UCSD-AML1 (cell line): Measurements from ENCODE around the gene NPLOC4.
"Not testable (repeated sequence)": the region's sequence is repeated elsewhere in the genome, so short reads cannot be mapped to it uniquely, and the experiment has no call there.

Experiments
- DNase-seq: peaks from one replicate; lab custom pipeline; 2025; ENCODE audit not compliant: unreplicated experiment; lab: John Stamatoyannopoulos, UW

NPLOC4 gene

DNA sequence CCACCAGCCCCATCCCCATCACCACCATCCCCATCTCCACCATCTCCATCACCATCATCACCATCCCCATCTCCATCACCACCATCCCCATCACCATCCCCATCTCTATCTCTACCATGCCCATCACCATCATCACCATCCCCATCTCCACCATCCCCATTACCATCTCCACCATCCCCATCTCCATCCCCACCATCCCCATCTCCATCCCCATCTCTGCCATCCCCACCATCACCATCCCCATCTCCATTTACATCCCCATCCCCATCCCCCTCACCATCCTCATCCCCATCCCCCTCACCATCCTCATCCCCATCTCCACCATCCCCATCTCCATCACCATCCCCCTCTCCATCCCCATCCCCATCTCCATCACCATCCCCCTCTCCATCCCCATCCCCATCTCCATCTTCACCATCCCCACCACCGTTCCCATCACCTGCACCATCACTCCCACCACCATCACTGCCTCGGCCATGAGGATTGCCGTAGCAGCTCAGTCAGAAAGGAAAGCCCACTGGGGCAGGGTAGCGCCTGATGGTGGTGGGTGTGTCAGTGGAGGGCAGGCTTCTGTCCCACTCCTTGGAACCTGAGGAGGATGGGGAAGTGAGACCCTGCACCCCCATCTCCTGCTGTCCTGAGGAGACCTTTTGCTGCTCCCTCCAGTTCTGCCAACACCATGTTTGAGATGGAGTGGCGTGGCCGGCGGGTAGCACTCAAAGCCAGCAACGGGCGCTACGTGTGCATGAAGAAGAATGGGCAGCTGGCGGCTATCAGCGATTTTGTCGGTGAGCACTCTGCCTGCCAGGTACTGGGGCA is 101.2 kb downstream of the NPLOC4 start:
- no peak for DNase-seq

DNA sequence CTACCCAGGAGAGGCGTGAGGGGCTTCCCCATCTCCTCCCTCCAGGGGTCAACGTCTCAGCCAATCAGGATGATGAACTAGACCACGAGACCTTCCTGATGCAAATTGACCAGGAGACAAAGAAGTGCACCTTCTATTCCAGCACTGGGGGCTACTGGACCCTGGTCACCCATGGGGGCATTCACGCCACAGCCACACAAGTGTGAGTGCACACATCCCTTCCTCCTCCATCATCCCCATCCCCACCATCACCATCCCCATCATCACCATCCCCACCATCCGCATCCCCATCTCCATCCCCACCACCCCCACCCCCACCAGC is 101.9 kb downstream of the NPLOC4 start:
- no peak for DNase-seq

DNA sequence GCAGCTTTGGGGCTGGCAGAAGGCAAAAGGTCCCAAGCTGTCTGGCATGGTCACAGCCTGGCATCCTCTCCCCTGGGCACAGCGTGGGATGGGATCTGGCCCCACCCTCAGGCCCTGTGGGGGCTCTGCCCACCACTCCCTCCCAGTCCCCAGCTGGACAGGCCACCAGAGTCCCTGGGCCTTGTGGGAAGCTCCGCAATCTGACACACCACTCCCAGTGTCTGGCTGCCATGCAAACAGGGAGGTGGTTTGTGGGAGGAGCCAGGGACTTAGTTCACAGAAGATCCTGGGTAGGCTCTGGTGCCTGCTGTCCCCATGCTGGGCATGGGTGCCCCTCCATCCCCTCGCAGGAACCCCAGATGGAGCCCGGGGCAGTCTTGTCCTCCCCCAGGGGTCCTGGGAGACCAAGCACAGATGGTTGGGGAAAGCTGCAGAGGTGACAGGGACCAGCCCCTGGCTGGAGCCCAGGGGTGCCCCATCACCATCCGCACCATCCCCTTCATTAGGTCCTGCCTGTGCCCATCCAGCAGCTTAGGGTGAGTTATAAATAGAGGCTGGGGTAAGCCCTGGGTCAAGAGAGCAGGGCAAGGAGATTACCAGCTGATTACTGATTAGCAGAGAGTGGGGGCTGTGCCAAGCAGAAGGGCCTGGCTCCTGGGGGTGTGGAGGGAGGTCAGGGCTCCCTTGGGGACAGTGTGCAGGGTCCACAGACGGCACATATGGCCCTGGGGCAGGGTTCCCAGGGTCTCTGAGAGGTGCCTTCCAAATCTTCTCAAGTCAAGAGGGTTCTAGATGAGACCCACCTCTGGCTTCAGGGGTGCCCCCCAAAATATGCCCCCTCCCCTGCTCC is 102.5 kb downstream of the NPLOC4 start:
- no peak for DNase-seq

DNA sequence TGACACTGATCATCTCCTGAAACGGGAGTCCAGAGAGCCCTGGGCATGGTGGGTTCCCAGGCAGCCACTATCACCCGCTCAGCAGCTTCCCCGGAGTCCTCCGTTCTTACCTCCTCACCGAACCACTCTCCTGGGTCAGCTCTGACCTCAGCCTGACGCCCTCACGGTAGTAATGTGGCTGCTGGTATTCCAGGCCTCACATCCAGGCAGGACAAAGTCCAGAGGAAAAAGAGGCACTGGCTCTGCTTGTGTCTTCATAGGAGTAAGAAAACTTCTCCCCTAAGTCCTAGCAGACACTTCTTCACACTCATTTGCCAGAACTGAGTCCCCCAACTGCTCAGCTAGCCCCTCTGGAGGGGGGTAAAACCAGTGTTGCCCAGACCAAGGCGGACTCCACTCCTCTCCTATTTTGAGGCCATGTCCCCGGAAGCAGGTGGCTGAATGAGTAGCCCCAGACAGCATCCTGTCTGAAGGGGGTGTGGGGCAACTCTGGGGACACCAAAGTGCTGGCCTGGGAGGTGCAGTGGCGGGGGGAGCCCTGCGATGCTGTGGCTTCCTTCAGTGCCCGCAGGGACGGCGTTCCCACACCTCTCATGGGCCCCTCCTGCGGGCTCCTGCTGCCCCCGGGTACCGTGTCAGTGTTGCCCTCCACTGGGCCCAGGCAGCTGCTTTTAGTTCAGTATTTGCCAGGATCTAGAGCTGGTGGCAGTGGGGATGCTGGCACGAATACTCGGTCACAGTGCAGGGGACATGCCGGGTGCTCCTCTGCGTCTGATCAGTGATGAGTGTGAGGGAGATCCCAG is 103.4 kb downstream of the NPLOC4 start:
- peak; percentile 24 for DNase-seq

DNA sequence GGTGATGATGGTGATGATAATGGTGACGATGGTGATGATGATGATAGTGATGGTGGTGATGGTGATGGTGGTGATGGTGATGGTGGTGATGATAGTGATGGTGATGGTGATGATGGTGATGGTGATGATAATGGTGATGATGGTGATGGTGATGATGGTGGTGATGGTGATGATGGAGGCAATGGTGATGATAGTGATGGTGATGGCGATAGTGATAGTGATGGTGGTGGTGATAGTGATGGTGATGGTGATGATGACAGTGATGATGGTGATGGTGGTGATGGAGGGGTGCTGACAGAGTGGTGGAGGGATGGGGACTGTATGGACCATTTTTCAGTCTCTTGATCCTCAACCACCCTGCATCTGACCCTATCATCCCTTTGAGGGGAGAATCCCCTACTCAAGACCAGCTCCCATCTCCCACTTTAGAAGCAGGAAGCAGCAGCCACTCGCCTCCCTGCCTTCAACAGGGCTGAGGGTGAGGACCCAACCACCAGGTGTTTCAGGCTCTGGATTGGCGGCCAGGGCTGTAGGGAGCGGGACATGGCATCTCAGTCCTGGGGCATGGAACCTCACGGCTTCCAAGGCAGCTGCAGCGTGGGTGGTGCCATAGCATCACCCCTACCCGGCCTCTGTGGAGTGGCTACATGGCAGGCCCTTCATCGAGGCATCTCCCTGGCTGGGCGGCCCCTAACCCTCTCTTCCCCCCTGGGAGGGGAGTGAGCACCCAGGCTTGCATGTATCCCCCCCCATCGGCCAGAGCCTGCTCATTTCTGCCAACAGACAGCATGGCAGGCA is 104.2 kb downstream of the NPLOC4 start:
- no peak for DNase-seq

DNA sequence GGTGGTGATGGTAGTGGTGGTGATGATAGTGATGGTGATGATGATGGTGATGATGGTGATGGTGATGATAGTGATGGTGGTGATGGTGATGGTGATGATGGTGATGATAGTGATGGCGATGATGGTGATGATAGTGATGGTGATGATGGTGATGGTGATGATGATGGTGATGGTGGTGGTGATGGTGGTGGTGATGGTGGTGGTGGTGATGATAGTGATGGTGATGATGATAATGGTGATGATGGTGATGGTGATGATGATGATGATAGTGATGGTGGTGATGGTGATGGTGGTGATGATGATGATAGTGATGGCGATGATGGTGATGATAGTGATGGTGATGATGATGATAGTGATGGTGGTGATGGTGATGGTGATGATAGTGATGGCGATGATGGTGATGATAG is 104.9 kb downstream of the NPLOC4 start:
- not testable (repeated sequence) for DNase-seq

DNA sequence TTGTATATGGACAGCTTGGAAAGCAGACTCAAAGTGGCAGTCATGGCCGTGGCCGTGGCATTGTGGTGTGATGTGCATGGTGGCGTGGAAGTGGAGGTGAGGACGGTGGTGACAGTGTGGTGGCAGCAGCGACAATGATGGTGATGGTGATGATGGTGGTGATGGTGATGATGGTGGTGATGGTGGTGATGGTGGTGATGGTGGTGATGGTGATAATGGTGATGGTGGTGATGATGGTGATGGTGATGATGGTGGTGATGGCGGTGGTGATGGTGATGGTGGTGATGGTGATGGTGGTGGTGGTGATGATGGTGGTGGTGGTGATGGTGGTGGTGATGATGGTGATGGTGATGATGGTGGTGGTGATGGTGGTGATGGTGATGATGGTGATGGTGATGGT is 105.9 kb downstream of the NPLOC4 start:
- not testable (repeated sequence) for DNase-seq

DNA sequence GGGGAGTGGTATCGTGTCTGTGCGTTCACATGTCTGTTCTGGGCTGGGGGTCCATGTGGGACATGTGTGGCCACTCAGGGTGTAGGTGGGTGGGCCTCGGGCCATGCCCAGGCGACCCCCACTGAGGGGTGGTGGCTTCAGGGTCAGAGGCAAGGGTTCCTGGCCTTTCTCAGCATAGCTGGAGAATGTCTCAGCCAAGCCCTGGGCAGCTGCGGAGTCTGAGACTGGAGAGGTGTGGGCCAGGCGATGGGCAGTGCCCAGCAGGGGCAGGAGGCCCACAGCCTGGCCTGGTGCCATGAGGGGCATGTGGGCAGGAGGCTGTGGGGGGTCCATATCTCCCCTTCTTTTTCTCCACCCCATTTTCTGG is 107.5 kb downstream of the NPLOC4 start:
- DNase-seq = no peak

DNA sequence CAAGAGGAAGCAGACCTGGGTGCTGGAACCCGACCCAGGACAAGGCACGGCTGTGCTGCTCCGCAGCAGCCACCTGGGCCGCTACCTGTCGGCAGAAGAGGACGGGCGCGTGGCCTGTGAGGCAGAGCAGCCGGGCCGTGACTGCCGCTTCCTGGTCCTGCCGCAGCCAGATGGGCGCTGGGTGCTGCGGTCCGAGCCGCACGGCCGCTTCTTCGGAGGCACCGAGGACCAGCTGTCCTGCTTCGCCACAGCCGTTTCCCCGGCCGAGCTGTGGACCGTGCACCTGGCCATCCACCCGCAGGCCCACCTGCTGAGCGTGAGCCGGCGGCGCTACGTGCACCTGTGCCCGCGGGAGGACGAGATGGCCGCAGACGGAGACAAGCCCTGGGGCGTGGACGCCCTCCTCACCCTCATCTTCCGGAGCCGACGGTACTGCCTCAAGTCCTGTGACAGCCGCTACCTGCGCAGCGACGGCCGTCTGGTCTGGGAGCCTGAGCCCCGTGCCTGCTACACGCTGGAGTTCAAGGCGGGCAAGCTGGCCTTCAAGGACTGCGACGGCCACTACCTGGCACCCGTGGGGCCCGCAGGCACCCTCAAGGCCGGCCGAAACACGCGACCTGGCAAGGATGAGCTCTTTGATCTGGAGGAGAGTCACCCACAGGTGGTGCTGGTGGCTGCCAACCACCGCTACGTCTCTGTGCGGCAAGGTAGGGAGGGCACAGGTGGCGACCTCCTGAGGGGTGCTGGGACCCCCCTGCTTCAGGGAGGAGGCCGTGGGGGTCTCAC is 108.1 kb downstream of the NPLOC4 start:
- no peak for DNase-seq

DNA sequence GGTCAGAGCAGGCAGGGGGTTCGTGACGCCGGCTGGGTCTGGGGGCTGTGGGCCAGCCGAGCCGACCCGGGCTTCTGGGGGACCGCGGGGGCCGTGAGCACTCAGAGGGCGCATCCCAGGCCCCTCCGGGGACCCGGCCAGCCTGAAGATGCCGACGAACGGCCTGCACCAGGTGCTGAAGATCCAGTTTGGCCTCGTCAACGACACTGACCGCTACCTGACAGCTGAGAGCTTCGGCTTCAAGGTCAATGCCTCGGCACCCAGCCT is 108.6 kb downstream of the NPLOC4 start:
- DNase-seq = no peak

DNA sequence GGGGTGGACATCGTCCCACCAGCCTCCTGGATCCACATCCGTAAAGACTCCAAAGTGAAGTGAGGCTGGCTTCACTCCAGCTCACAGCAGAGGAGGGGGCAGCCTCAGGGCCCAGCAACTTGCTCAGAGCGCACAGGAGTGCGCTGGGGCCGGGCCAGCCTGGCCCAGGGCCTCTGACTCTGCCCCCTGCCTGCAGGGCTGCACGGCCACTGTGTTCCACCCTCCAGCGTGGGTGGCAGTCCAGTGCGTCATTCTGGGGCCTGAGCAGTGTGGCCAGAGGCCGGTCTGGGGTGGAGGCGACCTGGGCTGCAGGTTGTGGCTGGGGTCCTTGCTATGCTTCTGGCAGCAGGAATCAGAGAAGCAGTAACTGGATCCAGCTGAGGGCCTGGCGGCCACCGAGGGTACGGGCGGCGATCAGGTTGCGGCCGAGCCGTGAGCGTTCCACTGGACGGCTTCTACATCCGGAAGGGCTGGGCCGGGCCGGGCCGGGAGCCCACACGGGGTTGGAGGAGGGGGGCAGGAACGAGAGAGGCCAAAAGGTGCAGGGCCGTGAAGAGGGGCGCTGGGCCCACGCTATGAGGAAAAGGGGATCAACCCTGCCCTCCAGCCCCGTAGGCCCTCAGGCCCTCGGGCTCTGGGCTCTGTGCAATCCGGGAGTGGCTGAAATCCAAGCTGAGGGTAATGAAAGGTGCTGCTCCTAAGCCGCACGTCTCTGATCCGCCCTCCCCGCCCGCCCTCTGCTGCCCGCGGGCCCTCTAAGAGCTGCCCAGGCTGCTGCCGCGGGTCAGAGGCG is 109.1 kb downstream of the NPLOC4 start, which contains the start of gene FSCN2:
TSS of gene FSCN2 (plus strand) at position 787 of the 793 bp plus-strand sequence. CDS start 155 bp downstream, outside the sequence.
- no peak for DNase-seq

DNA sequence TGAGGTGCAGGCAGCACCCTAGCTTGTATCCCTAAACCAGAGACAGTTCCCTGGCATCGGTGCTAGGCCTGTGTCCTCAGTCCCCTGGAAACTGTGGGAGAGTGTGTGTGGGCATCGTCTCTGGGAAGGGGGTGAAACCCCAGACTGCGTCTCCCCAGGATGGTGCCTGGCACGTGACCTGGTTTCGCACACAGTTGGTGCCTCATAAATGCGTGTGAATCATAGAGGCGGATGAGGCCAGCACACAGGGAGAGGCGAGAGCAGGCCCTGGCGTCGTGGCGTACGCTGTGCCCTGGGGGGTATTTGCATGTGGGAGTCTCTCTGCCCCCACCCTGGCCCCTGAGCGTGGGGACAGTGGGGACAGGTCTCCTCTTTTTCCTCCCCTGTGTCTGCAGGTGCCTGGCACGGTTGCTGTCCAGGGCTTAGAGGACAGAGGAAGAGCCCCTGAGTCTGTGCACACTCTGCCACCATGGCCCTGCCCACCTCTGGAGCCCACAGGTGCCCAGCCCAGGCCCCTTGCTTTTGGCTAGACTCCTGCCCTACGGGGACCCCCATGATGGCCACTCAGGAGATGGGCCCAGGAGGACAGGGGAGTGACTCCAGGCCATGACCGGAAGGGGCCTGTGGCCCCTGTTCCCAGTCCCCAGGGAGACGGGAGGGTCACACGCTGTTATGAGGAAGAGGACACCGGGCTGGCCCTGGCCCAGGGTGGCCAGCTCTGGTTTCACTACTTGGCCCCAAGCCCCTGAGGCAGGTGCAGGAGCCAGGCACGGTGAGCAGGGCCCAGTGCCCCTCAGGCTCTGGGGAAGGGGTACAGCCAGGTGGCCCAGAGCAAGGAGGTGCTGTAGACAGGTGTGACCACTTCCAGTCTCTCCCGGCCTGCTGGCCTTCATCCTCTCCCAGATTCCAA is 110.0 kb downstream of the NPLOC4 start:
- DNase-seq = no peak

DNA sequence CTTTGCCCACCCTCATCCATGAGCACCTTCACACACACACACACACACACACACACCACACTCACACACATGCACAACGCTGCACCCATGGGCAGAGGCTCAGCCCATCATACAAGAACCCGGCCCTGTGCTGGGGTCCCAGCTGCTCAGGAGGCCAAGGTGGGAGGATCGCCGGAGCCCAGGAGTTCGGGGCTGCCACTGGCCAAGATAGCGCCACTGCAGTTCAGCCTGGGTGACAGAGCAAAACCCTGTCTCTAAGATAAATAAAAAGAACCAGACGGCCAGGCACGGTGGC is 112.1 kb downstream of the NPLOC4 start:
- no peak for DNase-seq

DNA sequence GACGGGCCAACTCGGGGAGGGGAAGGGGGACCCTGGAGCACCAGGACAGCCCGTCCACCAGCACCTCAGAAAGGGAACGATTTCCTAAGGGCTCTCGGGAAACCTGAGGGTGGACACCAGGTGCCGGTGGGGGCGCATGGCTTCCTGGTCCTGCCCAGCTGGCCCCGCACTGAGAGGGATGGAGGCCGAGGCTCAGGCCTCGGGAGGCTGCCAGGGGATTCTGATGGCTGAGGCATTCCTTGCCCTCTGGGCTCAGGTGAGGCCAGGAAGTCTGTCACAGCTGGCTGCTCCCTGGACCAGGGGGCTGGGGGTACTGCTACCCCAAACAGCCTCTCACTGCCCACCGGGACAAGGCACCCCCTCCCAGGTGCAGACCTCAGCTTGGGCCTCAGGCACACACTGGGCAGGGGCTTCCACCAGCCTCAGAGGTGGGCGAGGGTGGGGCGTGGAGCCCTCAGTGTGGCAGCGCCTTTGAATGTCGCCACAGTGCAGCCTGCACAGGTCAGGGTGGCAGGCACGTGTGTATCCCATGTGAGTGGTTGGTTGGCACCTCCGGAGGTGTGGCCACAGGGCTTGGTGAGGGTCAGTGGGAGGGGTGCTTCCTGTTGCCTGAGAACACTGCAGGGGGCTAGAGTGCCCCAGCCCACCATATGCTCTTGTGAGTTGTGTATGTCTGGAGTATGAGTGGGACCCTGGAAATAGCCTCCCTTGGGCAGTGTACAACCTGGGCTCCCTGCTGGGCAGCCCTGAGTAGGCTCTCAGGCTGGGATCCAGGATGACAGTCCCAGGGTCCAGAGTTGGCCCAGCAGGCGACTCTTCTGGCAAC is 112.7 kb downstream of the NPLOC4 start:
- no peak for DNase-seq

DNA sequence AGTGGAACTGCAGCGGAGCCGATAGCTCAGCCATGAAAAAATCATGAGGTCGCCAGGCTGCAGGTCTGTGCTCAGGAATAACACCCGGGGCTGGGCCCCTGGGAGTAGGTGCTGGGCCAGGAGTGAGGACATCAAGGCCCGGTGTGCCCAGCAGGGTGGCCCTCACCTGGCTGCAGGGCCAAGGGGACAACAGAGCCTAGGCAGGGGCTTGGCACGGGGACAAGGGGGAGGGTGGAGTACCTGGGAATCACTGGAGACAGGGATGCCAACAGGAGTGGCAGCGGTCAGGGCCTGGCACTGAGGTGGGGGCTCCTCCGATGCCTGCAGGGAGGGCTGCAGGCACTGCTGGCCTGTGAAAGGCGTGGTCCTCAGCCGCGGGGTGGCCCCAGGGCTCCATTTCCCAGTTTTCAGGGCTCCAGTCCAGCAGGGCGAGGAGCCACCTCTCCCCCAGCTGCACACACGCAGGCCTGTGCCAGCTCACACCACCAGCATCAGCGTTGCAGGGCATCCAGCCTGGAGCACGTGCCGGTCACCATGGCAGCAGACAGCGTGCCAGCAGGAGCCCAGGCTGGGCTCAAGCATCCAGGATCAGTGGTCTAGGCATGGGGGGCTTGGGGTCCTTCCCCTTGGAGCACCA is 113.4 kb downstream of the NPLOC4 start:
- DNase-seq = no peak

DNA sequence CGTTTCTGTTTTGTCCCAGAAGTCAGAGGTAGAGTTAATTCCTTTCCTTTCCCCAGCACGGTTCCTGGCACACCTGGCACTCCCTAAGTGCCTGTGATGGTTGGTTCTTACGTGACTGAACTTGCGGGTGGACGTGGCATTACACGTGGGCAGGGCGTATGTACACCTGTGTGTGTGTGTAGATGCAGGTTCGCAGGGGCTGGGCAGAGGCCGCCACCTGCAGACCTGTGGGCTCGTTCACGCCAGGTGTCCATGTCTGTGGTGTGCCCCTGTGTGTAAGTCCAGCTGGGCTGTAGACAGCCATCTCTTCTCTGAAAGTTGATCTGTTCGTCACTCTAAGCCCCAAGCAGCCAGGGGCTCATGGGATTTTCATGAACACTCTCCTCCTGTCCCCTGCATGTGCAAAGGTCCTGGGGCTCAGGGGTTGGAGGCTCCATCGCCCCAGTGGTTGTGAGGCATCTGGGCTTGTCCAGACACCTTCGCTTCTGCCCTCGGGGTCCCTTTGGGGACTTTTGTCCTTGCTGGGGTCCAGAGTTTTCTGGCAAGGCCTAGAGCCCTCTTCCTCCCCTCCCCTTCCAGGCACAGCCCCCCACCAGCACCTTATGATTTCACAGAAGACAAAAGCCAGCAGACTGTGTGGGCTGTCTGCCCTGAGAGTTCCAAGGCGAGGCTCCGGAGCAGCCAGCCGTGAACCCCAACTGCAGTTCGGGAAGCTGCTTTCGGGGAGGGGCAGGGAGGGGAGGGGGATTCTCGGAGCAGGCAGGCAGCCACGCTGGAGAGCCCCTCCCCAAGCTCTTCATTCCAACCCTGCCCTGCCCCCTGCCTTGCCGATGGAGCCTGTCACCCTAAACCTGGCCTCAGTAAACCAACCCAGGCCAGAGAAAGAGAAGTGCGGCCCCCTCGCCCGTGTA is 114.2 kb downstream of the NPLOC4 start:
- peak; percentile 61 for DNase-seq
